ENCODE measurements around the gene RARRES2.

DNA sequence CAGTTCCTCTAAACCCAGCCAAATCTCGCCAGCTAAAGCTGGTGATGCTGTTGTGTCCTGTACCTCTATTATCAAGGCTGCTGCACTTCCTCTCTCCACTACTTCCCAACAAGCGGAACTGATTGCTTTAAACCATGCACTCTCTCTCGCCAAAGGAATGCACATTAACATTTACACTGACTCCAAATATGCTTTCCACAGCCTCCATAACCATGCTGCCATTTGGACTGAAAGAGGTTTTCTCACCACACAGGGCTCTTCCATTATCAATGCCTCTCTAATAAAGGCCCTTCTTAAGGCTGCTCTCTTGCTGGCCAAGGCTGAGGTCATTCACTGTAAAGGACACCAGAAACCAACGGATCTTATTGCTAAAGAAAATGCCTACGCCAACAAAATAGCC is 29.7 kb downstream of the RARRES2 start:
- TF ChIP-seq POLR2A (IDR thresholded peaks at IDR 0.05) (no peak), CTCF (IDR thresholded peaks at IDR 0.05) (no peak)

Data from upper lobe of left lung (tissue), 4 donors.